ENCODE measurements around the gene NBL1.

Gene NBL1

GRCh38 chr1:19657511-19657910 lies 13.4 kb downstream of the NBL1 start:
- no peak for TF ChIP-seq CTCF (IDR thresholded peaks at IDR 0.05; ENCODE audit: extremely low read depth, insufficient read depth, missing control alignments)
- in situ Hi-C loops (cut with MboI; ENCODE audit: low pct_unique_long_range_greater_than_20kb, low sequenced_read_pairs, unreplicated experiment): no loop called here
- DNase-seq (ENCODE audit: low spot score): no peak

GRCh38 chr1:19658186-19658585 lies 14.1 kb downstream of the NBL1 start:
- TF ChIP-seq CTCF (IDR thresholded peaks at IDR 0.05; ENCODE audit: extremely low read depth, insufficient read depth, missing control alignments): no peak
- in situ Hi-C loops (cut with MboI; ENCODE audit: low pct_unique_long_range_greater_than_20kb, low sequenced_read_pairs, unreplicated experiment): no loop called here
- no peak for DNase-seq (ENCODE audit: low spot score)

DNA sequence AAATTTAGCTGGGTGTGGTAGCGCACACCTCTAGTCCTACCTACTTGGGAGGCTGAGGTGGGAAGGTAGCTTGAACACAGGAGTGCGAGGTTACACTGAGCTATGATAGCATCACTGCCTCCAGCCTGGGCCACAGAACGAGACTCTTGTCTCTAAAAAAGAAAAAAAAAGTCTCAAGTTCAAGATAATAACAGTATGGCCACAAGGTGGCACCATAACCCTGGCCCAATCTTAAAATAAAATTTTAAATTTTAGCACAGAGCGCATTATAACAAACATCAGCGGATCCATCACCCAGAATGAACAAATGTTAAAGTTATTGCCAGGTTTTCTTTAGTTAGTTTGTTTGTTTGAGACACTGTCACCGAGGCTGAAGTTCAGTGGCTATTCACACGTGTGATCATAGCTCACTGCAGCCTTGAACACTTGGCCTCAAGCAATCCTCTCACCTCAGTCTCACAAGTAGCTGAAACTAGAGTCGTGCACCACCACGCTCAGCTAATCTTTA lies 17.7 kb downstream of the NBL1 start:
- in situ Hi-C loops (cut with MboI; ENCODE audit: low pct_unique_long_range_greater_than_20kb, low sequenced_read_pairs, unreplicated experiment): no loop called here
- DNase-seq (ENCODE audit: low spot score): peak; percentile 61
- peak; percentile 51 for TF ChIP-seq CTCF (IDR thresholded peaks at IDR 0.05; ENCODE audit: extremely low read depth, insufficient read depth, missing control alignments)

GRCh38 chr1:19662313-19662712 lies 18.2 kb downstream of the NBL1 start:
- TF ChIP-seq CTCF (IDR thresholded peaks at IDR 0.05; ENCODE audit: extremely low read depth, insufficient read depth, missing control alignments): no peak
- DNase-seq (ENCODE audit: low spot score): no peak
- in situ Hi-C loops (cut with MboI; ENCODE audit: low pct_unique_long_range_greater_than_20kb, low sequenced_read_pairs, unreplicated experiment): no loop called here

DNA sequence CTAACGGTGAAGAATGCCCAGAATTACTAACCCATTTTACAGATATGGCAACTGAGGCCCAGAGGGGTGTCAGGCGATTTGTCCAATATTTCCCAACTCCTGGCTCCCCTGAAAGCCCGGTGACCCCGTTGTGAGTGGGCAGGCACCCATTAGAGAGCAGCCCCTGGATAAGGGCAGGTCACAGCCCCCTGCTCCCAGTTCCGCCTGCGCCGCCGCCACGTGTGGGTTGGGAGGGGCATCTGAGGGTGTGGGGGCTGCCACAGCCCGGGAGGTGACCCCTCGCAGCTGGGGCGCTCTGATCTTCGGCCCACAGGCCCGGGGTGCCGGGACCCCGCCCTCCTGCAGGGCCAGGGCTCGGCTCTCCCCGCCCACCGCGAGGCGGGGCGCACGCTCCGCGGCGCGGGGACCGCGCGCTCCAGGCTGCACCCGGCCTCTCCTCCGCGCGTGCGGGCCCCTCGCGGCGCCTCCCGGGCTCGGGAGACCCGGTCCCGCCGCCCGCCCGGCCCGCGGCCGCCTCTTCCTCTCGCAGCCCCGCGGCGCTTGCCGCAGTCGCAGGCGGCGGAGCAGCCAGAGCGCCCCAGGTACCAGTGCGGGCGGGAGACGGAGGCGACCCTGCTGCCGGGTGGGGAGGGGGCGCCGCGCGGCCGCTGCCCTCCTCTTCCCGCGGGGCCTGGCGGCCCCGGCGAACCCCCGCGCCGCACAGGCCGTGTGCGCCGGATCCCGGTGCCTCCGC lies 20.5 kb downstream of the NBL1 start, which contains the start of gene HTR6:
TSS of gene HTR6 (plus strand) at position 423 of the 733 bp plus-strand sequence. CDS start 879 bp downstream, outside the sequence.
- in situ Hi-C loops (cut with MboI; ENCODE audit: low pct_unique_long_range_greater_than_20kb, low sequenced_read_pairs, unreplicated experiment): no loop called here
- TF ChIP-seq CTCF (IDR thresholded peaks at IDR 0.05; ENCODE audit: extremely low read depth, insufficient read depth, missing control alignments): no peak
- DNase-seq (ENCODE audit: low spot score): peak; percentile 89

GRCh38 chr1:19665186-19665495 lies 21.0 kb downstream of the NBL1 start:
- in situ Hi-C loops (cut with MboI; ENCODE audit: low pct_unique_long_range_greater_than_20kb, low sequenced_read_pairs, unreplicated experiment): no loop called here
- no peak for TF ChIP-seq CTCF (IDR thresholded peaks at IDR 0.05; ENCODE audit: extremely low read depth, insufficient read depth, missing control alignments)
- DNase-seq (ENCODE audit: low spot score): no peak
